ENCODE measurements around the gene FKBP11.

DNA sequence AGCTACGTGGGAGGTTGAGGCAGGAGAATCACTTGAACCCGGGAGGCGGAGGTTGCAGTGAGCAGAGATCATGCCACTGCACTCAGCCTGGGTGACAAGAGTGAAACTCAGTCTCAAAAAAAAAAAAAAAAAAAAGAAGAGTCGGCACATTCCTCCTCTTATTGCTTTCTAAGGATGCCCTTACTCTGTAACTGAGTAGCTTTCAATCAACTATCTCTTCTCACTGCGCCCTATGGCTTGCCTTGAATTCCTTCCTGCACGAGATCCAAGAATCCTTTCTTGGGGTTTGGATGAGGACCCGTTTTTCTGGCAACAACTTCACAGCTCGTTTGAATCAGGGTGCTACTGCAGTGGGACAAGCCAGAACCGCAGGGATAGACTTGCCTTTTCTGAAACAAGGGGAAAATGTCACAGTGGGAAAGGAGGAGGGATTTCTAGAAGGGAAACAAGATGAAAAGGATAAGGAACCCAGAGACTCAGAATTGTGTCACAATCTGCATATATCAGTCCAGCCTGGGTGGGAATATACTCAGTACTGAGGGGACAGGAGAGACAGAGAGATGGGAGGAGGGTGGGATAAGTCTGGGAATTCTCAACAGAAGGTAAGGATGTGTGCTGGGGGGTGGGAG is 43.5 kb downstream of the FKBP11 start:
- TF ChIP-seq, protein P1, sequence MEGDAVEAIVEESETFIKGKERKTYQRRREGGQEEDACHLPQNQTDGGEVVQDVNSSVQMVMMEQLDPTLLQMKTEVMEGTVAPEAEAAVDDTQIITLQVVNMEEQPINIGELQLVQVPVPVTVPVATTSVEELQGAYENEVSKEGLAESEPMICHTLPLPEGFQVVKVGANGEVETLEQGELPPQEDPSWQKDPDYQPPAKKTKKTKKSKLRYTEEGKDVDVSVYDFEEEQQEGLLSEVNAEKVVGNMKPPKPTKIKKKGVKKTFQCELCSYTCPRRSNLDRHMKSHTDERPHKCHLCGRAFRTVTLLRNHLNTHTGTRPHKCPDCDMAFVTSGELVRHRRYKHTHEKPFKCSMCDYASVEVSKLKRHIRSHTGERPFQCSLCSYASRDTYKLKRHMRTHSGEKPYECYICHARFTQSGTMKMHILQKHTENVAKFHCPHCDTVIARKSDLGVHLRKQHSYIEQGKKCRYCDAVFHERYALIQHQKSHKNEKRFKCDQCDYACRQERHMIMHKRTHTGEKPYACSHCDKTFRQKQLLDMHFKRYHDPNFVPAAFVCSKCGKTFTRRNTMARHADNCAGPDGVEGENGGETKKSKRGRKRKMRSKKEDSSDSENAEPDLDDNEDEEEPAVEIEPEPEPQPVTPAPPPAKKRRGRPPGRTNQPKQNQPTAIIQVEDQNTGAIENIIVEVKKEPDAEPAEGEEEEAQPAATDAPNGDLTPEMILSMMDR (IDR thresholded peaks at IDR 0.05) = no peak
- TF ChIP-seq POLR2A (IDR thresholded peaks at IDR 0.05) = no peak
